ENCODE results near the gene PPIF. TPM values are rescaled to one million over a fixed set of nuclear protein-coding genes. Genes with fewer than 3 reads are reported as not detected.
"Not testable (repeated sequence)": the region's sequence is repeated elsewhere in the genome, so short reads cannot be mapped to it uniquely, and the experiment has no call there.

The PPIF gene
- total RNA-seq, 1 donor from 2014 or later = 151 TPM

DNA sequence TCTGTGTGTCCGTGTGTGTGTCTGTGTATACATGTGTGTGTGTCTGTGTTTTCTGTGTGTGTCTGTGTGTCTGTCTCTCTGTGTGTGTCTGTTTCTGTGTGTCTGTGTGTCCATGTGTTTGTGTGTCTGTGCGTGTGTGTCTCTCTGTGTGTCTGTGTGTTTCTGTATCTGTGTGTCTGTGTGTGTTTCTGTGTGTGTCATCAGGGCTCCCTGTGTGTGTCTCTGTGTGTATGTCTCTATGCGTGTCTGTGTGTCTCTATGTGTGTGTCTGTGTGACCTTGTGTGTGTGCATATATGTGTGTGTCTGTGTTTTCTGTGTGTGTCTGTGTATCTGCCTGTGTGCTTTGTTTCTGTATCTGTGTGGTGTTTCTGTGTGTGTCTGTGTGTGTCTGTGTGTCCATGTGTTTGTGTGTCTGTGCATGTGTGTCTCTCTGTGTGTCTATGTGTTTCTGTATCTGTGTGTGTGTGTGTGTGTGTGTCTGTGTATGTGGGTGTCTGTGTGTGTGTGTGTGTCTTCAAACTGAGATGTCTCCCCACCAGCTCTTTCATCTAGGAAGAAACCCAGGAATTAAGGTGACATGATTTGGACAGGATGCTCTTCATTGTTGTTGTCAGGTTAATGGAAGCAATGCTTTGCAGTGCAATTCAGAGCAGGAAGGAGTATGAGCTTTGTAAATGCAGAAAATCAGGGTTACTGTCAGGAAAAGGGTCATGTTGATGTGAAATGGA, 20.7 kb upstream of the PPIF start:
- DNase-seq (ENCODE audit: missing footprints) = no peak
- no peak for ATAC-seq
- intact Hi-C loops (cut with DNase I) = no loop called here

DNA sequence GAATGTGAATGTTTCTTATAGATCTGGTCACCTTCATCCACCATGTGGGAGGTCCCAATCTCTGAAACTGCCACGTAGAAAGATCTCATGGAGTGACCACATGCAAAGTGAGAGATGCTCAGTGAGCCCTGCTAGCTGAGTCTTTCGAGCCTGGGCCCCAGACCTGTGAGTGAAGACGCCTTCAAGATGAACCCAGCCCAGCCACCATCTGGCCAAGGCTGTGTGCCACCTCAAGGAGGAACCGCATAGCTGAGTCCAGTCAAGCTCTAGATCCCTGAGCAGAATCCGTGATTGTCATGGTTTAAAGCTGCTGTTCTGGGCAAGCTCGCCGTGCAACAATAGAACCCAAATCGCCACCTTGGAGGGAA, 20.2 kb upstream of the PPIF start:
- DNase-seq (ENCODE audit: missing footprints) (no peak), ATAC-seq (no peak)
- intact Hi-C loops (cut with DNase I) = no loop called here

- DNase-seq (ENCODE audit: missing footprints) = no peak
- intact Hi-C loops (cut with DNase I) = no loop called here
- no peak for ATAC-seq
These were observed 19.0 kb upstream of the PPIF start for GRCh38 chr10:79328147-79328701.

- ATAC-seq (no peak), DNase-seq (ENCODE audit: missing footprints) (no peak)
- intact Hi-C loops (cut with DNase I) = no loop called here
These were observed 18.3 kb upstream of the PPIF start for GRCh38 chr10:79328737-79329504.

DNA sequence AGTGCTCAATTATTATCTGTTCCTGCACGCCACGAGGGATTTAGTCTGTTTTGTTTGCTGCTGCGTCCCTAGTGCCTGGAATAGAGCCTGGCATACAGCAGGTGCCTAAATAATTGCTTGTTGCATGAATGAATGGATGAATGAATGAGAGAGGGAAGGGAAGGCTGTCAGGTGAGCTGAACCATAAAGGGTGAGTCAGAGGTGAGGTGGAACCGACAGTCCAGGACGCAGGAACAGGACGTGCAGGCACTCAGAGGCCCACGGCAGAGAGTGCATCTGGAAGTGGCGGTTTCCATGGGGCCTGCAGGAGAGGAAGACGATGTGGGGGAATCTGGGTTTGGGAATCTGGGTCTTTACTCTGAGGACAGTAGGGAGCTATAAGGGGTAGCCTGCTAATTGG, 17.7 kb upstream of the PPIF start:
- intact Hi-C loops (cut with DNase I) = no loop called here
- DNase-seq (ENCODE audit: missing footprints) = no peak
- no peak for ATAC-seq

- DNase-seq (ENCODE audit: missing footprints) = no peak
- no peak for ATAC-seq
- intact Hi-C loops (cut with DNase I) = no loop called here
These were observed 16.0 kb upstream of the PPIF start for GRCh38 chr10:79331226-79331625.

DNA sequence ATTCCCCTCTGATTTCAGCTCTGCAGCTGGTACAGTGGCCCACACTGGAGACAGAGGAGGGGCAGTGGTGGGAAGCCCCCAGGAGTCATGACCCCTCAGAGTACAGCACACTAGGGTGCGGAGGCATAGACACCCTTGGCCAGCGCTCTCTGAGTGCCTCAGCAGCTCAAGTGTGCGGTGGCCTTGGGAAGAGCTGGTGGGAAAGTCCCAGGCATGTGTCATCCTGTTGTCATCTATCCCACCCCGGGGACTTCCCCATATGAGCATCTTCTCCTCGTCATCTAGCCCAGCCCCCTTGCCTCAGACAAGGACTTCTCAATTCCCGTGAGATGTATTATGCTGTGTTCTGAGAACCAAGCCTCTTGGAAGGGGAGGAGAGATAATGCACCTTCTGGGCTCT, 15.6 kb upstream of the PPIF start:
- intact Hi-C loops (cut with DNase I) = no loop called here
- peak; percentile 49 for ATAC-seq
- no peak for DNase-seq (ENCODE audit: missing footprints)

- ATAC-seq; intact Hi-C loops (cut with DNase I): not testable (repeated sequence)
These were observed 14.5 kb upstream of the PPIF start for GRCh38 chr10:79332610-79333315.

GRCh38 chr10:79333513-79333912, 13.8 kb upstream of the PPIF start:
- no peak for DNase-seq (ENCODE audit: missing footprints)
- ATAC-seq = no peak
- intact Hi-C loops (cut with DNase I) = no loop called here

More at GRCh38 chr10:79332610-79333315, 14.5 kb upstream of the PPIF start:
- DNase-seq (ENCODE audit: missing footprints) = not testable (repeated sequence)

DNA sequence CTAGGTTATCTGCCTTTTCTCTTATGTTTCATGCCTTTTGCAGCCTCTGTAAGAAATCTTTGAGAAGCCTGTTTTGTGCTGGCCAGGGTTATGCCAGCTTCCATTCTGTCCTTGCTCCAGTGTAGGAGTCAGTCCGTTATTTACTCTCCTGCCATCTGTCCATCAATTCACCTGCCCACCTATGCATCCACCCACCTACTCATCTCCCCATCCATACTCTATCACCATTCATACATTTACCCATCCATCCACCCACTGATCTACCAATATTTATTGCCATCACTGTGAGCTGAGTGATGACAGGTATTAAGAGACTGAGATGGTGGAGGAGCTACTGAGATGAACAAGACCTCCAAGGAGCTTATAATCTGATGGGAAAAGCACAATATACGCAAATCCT, 12.7 kb upstream of the PPIF start:
- DNase-seq (ENCODE audit: missing footprints) (no peak), ATAC-seq (no peak)
- intact Hi-C loops (cut with DNase I) = no loop called here

DNA sequence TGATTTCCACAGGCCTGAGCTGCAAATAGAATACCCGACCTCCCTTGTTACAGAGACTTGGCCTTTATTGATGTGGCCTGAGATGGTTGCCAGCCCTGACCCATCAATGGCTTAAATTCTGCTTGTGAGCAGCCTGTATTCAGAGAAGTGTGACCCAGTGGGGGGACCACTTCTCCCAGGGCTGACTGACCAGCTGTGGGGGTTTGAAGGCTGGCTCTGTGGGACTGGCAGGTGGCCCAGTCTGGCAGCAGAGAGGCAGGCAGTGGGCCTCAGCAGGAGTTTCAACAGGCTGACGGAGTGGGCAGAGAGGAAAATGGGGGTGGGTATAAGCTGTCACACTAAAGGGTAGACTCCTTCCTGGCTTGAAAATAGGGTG, 12.2 kb upstream of the PPIF start:
- intact Hi-C loops (cut with DNase I) = no loop called here
- ATAC-seq = no peak
- DNase-seq (ENCODE audit: missing footprints) = no peak

DNA sequence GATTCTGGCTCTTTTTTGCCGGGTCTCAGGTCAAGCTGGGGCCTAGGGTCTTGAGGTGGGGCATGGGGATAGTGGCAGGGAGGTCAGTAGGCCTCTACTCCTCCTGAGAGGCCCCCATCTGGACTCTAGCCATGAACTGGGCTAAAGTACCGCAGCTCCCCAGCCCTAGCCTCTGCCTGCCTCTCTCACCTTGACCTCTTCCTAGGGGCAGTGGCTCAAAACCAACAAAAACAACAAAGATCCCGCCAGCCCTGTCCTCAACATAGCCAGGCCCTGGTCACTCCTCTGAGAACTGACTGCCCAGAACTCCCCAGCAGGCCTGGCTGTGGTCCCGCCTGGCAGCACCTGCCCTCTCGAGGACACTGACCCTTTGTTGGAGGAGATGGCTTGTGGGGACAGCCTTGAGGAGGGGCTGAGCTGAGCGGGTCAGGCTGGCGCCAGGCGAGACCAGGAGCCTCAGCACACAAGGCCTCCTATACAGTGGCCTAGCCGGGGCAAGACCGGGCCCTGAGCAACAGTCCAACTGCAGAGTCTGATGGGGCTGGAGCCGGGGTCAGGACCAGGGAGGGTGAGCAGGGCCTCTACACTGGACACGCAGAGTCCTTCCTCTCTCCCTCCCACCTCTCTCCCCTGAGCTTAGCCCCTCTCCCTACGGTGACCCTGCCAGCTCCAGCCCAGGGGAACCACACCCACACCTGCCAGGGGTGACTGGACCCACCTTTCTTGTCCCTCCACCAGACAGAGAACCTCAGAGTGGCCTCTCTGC, 11.6 kb upstream of the PPIF start:
- ATAC-seq (no peak), DNase-seq (ENCODE audit: missing footprints) (no peak)
- intact Hi-C loops (cut with DNase I) = no loop called here

GRCh38 chr10:79336276-79336675, 11.0 kb upstream of the PPIF start:
- ATAC-seq = no peak
- no peak for DNase-seq (ENCODE audit: missing footprints)
- intact Hi-C loops (cut with DNase I) = no loop called here

GRCh38 chr10:79336739-79337138, 10.5 kb upstream of the PPIF start:
- no peak for ATAC-seq
- intact Hi-C loops (cut with DNase I) = no loop called here
- no peak for DNase-seq (ENCODE audit: missing footprints)

DNA sequence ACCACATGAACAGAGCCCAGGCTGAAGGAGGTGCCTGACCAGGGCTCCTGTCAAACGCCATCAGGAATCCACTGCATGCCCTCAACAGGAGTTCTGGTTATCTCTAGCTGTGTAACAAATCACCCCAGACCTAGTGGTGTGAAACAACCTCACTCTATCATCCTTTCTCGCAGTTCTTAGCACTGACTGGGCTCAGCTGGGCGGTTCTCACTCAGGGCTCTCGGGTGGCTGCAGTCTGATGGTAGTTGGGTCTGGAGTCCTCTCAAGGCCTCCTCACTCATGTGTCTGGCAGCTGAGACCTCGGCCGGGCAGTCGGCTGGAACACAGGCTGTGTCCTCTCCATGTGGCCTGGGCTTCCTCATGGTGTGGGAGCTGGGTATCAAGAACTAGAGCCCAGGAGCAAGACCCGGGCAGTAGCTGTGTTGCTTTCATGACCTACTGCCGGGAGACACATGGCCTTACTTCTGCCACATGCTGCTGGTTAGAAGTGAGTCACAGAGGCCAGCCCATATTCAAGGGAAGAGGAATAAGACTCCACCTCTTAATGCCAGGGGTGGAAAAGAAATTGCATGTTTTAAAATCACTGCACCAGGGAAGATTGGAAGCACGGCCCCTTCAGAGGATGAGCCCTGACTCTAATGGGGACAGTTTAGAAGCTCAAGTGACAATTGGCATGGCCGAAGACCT, 9.3 kb upstream of the PPIF start:
- DNase-seq (ENCODE audit: missing footprints); ATAC-seq; intact Hi-C loops (cut with DNase I): not testable (repeated sequence)

GRCh38 chr10:79339266-79339665, 8.0 kb upstream of the PPIF start:
- no peak for ATAC-seq
- no peak for DNase-seq (ENCODE audit: missing footprints)
- intact Hi-C loops (cut with DNase I) = no loop called here

DNA sequence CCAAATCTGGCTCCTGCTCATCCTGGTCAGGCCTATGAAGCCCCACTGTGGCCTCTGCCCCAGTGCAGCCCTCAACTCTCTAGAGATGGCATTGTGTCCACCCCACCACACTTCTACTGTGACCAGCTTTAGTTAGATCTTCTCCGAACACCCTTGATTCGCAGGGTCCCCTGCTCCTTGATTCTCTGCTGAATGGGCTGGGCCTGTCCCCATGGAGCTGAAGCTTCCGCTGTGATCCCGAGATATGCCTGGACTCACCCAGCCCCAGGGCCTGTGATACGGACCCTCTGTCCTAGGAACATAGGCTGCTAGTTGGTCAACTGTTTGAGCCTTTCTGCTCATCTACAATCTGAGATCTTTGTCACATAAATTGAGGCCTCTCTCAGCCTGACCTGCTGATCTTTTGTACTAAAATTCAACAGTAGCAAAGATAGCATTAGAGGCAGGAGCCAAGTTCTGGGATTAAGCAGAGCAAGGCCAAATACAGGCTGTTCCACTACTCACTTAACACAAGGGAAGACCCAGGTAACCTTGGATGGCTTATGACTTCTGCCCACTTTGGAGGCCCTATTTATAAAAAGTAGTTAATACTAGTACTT, 6.5 kb upstream of the PPIF start:
- DNase-seq (ENCODE audit: missing footprints) (no peak), ATAC-seq (peak; percentile 54)
- intact Hi-C loops (cut with DNase I) = no loop called here

DNA sequence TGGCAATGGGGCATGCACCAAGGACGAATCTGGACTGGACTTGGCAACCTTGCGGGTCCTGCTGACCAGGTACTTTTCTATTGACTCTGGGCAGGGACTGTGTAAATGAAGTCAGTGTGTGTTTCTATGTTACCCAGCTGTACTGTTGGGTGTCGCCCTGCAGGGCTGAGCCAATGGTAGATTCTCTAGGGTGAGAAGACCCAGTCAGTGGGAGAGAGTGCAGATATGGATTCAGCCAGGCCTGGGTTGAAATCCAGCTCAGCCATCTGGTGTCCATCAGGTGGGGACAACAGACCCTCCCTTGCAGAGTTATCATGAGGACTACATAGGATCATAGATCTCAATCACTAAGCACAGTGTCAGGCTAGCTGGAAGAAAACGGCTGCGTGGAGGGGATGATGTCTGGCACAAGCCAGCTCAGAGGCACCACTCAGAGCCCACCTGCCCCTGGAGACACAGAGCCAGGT, 4.9 kb upstream of the PPIF start:
- intact Hi-C loops (cut with DNase I) = no loop called here
- no peak for DNase-seq (ENCODE audit: missing footprints)
- no peak for ATAC-seq

All from Right ventricle myocardium inferior (tissue), 1 donor.